Gastroesophageal sphincter (tissue), 4 donors: ENCODE data around the gene ANKRD33. TPM values are rescaled to one million over a fixed set of nuclear protein-coding genes. Genes with fewer than 3 reads are reported as not detected.
A peak's percentile ranks its signal among the peaks of the same experiment; 100 is the strongest.

ENCODE experiments used
- ATAC-seq: fragments of 150-250 bp; one replicate; pipeline ENCODE4 v1.9.1; 2016; ENCODE audit warnings: mild to moderate bottlenecking, moderate library complexity
- H3K27ac ChIP-seq, 4 donors: fragments of 200-600 bp; sonication (generic) in 3 of 4; 1 replicate in 3 of 4; 2 replicates in 1 of 4; pipeline ENCODE4 v1.5.1; 2016 to 2019
- H3K27me3 ChIP-seq: fragments of 200-600 bp; sonication (generic); one replicate; pipeline ENCODE4 v1.5.1; 2019
- H3K36me3 ChIP-seq, 2 donors: fragments of 200-600 bp; sonication (generic); one replicate each; pipeline ENCODE4 v1.5.1; 2019; ENCODE audit warnings: control low read depth in 1 of 2
- H3K4me1 ChIP-seq, 3 donors: fragments of 200-600 bp; sonication (generic); 1 replicate in 2 of 3; 2 replicates in 1 of 3; pipeline ENCODE4 v1.5.1; 2016 to 2019; ENCODE audit warnings: control low read depth in 2 of 3
- H3K4me3 ChIP-seq, 2 donors: fragments of 200-600 bp; sonication (generic); one replicate each; pipeline ENCODE4 v1.5.1; 2019; ENCODE audit warnings: mild to moderate bottlenecking in 1 of 2, moderate library complexity in 1 of 2
- H3K9me3 ChIP-seq, 3 donors: fragments of 200-600 bp; sonication (generic); one replicate each; pipeline ENCODE4 v1.5.1; 2017 to 2019; ENCODE audit warnings: control low read depth in 2 of 3
- EP300 ChIP-seq: sonication (generic); formaldehyde crosslinking; IDR thresholded peaks from one replicate; pipeline ENCODE4 v1.6.1; 2017; ENCODE audit warnings: antibody characterized with exemption, mild to moderate bottlenecking
- POLR2A ChIP-seq, 2 donors: fragments of 450-650 bp; IDR thresholded peaks; one replicate each; pipeline ENCODE4 v1.6.1; 2017; ENCODE audit warnings: antibody characterized with exemption in 2 of 2, mild to moderate bottlenecking in 2 of 2, moderate library complexity in 1 of 2
- POLR2AphosphoS5 ChIP-seq: sonication (generic); formaldehyde crosslinking; IDR thresholded peaks from one replicate; pipeline ENCODE4 v1.6.1; 2017; ENCODE audit warnings: antibody characterized with exemption
- WGBS, 2 donors: methylation state at CpG; one replicate each; pipeline ENCODE4 v1.1.5; 2018; ENCODE audit warnings: low coverage in 1 of 2; 5-methylcytosine and 5-hydroxymethylcytosine counted together
- total RNA-seq, 4 donors: library from RNA; depleted of rRNA; stranded (reverse); fragments of >200 nt; gene quantifications; one replicate each; pipeline ENCODE4 v1.1.0, GENCODE V29; 2016
- TF ChIP-seq, protein P1 (sequence below), 4 experiments: fragments of 200-600 bp in 2 of 4; fragments of 450-650 bp in 2 of 4; sonication (generic) in 1 of 4; IDR thresholded peaks; one replicate each; pipeline ENCODE4 v1.5.1; 2017 to 2019; ENCODE audit warnings: antibody characterized with exemption in 4 of 4, mild to moderate bottlenecking in 2 of 4, moderate library complexity in 2 of 4

Gene ANKRD33
- total RNA-seq, 4 donors from 2014 or later: not detected

GRCh38 chr12:51925346-51926063 is 37.6 kb downstream of the ANKRD33 start:
- H3K4me3 ChIP-seq: no peak overlapping the region
- WGBS, 2 donors: 50 to 82% methylated on average over 1 to 2 of the region's 3 CpGs
- H3K4me1 ChIP-seq: peaks cover 0 to 22% (median 7%) of the 10 kb centered on the region in 3 donors
- H3K9me3 ChIP-seq: no peaks in the 10 kb centered on the region
- H3K36me3 ChIP-seq: peaks cover 0 to 7% of the 10 kb centered on the region in 2 donors
- H3K27ac ChIP-seq: peak overlapping the region in 1 of 4 donors; percentile 11
- no peak for TF ChIP-seq POLR2AphosphoS5
- TF ChIP-seq POLR2A (IDR thresholded peaks at IDR 0.05): no peak
- TF ChIP-seq, protein P1, sequence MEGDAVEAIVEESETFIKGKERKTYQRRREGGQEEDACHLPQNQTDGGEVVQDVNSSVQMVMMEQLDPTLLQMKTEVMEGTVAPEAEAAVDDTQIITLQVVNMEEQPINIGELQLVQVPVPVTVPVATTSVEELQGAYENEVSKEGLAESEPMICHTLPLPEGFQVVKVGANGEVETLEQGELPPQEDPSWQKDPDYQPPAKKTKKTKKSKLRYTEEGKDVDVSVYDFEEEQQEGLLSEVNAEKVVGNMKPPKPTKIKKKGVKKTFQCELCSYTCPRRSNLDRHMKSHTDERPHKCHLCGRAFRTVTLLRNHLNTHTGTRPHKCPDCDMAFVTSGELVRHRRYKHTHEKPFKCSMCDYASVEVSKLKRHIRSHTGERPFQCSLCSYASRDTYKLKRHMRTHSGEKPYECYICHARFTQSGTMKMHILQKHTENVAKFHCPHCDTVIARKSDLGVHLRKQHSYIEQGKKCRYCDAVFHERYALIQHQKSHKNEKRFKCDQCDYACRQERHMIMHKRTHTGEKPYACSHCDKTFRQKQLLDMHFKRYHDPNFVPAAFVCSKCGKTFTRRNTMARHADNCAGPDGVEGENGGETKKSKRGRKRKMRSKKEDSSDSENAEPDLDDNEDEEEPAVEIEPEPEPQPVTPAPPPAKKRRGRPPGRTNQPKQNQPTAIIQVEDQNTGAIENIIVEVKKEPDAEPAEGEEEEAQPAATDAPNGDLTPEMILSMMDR (IDR thresholded peaks at IDR 0.05): no peak
- no peak for TF ChIP-seq EP300
- no peak for ATAC-seq
- peaks cover 14% of the 10 kb centered on the region for H3K27me3 ChIP-seq

GRCh38 chr12:51926064-51926632 is 38.2 kb downstream of the ANKRD33 start:
- H3K36me3 ChIP-seq: peaks cover 0 to under 1% of the 10 kb centered on the region in 2 donors
- ATAC-seq: no peak
- peaks cover 14% of the 10 kb centered on the region for H3K27me3 ChIP-seq
- 64 to 66% methylated on average over 2 to 7 of the region's 8 CpGs for WGBS, 2 donors
- H3K4me3 ChIP-seq: no peak overlapping the region
- peak overlapping the region in 3 of 4 donors; percentile 11 to 20 (median 14) for H3K27ac ChIP-seq
- no peaks in the 10 kb centered on the region for H3K9me3 ChIP-seq
- H3K4me1 ChIP-seq: peaks cover 0 to 22% (median 7%) of the 10 kb centered on the region in 3 donors
- TF ChIP-seq EP300: no peak
- TF ChIP-seq, protein P1 (IDR thresholded peaks at IDR 0.05): no peak
- TF ChIP-seq POLR2AphosphoS5: peak; percentile 13
- TF ChIP-seq POLR2A (IDR thresholded peaks at IDR 0.05): no peak

- ATAC-seq: no peak
- Histone ChIP-seq H3K27me3 (peaks cover 14% of the 10 kb centered on the region), H3K9me3 (no peaks in the 10 kb centered on the region), H3K4me1 (peaks cover 0 to 22% (median 7%) of the 10 kb centered on the region in 3 donors), H3K36me3 (no peaks in the 10 kb centered on the region), H3K27ac (peak overlapping the region in 1 of 4 donors; percentile 14), H3K4me3 (no peak overlapping the region)
- WGBS, 2 donors: 95% methylated on average over 2 of the region's 2 CpGs
- no peak for TF ChIP-seq EP300
- TF ChIP-seq, protein P1 (IDR thresholded peaks at IDR 0.05): peak in 3 of 4 experiments; percentile 7 to 34 (median 27)
Observed at GRCh38 chr12:51926718-51927117, 38.8 kb downstream of the ANKRD33 start.

- 78 to 84% methylated on average over 5 of the region's 5 CpGs for WGBS, 2 donors
- ATAC-seq: no peak
- no peaks in the 10 kb centered on the region for H3K9me3 ChIP-seq
Observed at GRCh38 chr12:51932218-51933076, 44.5 kb downstream of the ANKRD33 start.

More at GRCh38 chr12:51932218-51933076, 44.5 kb downstream of the ANKRD33 start:
- TF ChIP-seq POLR2AphosphoS5: no peak
- TF ChIP-seq EP300: no peak
- TF ChIP-seq POLR2A (IDR thresholded peaks at IDR 0.05): no peak
- TF ChIP-seq, protein P1 (IDR thresholded peaks at IDR 0.05): no peak
- H3K27me3 ChIP-seq: no peaks in the 10 kb centered on the region
- H3K27ac ChIP-seq: no peak overlapping the region
- H3K4me3 ChIP-seq: no peak overlapping the region
- H3K36me3 ChIP-seq: no peaks in the 10 kb centered on the region
- H3K4me1 ChIP-seq: no peaks in the 10 kb centered on the region
